ENCODE results near the gene YARS1.

YARS1 gene

DNA sequence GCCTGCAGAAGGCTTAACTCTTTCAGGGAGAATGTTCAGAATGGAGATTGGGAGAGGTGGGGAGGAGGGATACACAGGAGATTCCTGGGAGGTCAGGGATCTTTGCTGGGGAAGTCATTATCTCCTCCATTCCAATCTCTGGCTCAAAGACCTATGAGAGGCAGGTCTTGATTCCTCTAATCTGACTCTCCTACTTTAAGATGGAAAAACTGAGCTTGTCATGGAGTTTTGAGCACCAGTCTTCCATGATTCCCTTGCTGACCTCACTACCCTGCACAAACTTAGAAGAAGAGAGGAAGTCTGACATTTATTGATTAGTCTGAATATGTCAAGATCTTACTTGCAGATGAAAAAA lies 73.1 kb downstream of the YARS1 start:
- no peak for DNase-seq (ENCODE audit: low read depth in 2 of 2)

DNA sequence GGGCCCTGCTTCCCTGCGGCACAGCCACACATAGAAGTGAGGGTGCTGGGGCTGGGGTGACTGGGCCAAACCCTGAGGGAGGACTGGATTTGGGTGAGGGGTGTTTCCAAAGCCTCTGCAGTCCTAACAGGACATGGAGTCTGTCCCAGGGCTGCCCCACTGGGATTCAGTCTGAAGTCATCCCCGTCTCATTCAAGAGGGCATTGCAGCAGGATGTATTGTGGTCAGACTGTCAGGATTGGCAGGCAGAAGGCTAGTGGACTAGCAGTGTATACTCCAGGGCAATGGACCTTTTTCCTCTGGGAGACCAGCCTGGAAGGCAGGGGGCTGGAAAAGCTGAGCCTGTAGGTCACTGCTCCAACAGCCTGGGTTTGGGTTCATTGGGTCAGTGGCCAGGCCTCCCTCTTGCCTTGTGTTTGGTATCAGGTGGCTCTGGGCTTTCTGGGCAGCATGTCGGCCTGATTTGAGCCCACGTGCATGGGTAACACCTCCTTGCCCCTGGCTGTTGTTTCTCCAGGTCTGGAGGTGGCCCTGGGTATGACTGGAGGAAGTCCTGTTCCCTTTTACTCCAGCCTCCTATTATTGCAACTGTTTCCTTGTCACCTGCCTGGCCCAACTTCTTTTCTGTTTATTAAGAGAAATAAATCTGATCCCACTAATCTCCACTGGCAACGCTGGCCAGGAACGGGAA lies 73.6 kb downstream of the YARS1 start:
- DNase-seq (ENCODE audit: low read depth in 2 of 2), result no peak

DNA sequence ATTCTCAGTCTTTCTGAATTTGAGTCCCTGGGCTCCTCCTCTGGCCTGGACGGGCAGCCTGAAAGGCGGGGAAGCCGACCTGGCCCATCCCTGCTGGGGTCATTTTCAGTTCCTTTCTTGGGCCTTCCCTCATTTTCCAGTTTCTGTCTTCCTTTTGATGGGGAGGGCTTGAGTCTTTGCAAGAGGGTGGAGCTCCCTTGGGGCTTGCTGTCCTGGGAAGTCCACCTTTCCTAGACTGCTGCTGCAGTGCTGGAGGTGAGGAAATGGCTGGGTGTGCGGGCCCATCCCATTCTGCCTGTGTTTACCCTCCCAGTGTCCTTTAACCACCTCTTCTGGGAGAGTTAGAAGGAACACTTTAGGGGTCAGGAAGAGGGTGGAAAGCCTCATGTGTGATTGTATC lies 74.2 kb downstream of the YARS1 start:
- no peak for DNase-seq (ENCODE audit: low read depth in 2 of 2)

- DNase-seq (ENCODE audit: low read depth in 2 of 2), result no peak
Observed at GRCh38 chr1:32742199-32742947, 74.8 kb downstream of the YARS1 start.

GRCh38 chr1:32741413-32742198 lies 75.6 kb downstream of the YARS1 start:
- no peak for DNase-seq (ENCODE audit: low read depth in 2 of 2)

DNA sequence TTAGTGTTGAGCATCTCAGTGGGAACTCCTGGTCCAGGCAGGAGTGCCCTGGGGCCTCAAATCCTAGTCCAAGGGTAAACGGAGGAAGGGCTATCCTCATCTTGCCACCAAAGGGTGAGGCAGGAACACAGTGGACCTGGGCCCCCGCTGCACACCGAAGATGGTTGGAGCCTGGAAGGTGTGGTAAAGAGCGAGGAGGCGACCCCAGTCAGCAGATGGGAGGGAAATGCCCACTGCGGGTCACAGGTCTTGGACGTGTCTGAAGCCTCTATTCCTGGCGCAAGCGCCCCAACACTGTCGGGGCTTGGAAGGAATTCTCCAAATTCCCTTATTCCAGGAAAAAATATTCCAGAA lies 76.1 kb downstream of the YARS1 start:
- no peak for DNase-seq (ENCODE audit: low read depth in 2 of 2)

GRCh38 chr1:32736812-32737791 lies 80.1 kb downstream of the YARS1 start:
- no peak for DNase-seq (ENCODE audit: low read depth in 2 of 2)

- DNase-seq (ENCODE audit: low read depth in 2 of 2), result no peak
Observed at GRCh38 chr1:32733582-32734321, 83.4 kb downstream of the YARS1 start.

- no peak for DNase-seq (ENCODE audit: low read depth in 2 of 2)
Observed at GRCh38 chr1:32729254-32730046, 87.7 kb downstream of the YARS1 start.

GRCh38 chr1:32728413-32729077 lies 88.6 kb downstream of the YARS1 start:
- DNase-seq (ENCODE audit: low read depth in 2 of 2), result no peak

DNA sequence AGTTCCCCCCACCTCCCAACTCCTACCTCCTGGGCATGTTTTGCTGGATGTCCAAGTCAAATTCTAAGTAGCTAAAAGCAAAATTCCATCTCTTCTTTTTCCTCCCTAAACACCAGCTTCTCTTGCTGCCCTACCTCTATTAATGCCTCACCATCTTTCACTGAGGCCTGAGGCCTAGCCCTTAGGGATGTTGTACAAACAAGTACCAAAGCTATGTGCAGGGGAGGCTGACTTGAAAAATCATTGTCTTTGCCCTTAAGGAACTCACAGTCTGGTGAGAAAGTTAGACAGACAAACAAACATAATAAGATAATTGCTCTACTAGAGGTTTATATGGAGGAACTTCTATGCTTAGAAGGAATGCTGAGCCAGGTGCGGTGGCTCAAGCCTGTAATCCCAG lies 89.3 kb downstream of the YARS1 start:
- DNase-seq (ENCODE audit: low read depth in 2 of 2), result no peak

GRCh38 chr1:32725615-32725982 lies 91.6 kb downstream of the YARS1 start:
- DNase-seq (ENCODE audit: low read depth in 2 of 2), result no peak
